GM23338 (cell line): ENCODE results near the gene TMEM114. TPM values are rescaled to one million over a fixed set of nuclear protein-coding genes. Genes with fewer than 3 reads are reported as not detected.

ENCODE experiments used
- ATAC-seq: fragments of 200-7000 bp; cut with Tn5 transposase; 3 replicates; pipeline ENCODE4 v1.9.1; 2020
- DNase-seq: peaks from one replicate; pipeline ENCODE4 v3.0.0-alpha.2; 2015; ENCODE audit warnings: low spot score
- H2AFZ ChIP-seq: fragments of 200-600 bp; sonication (generic); 2 replicates; pipeline ENCODE4 v1.8.0; 2016; ENCODE audit warnings: antibody characterized with exemption, mild to moderate bottlenecking, moderate library complexity
- H3F3A ChIP-seq: fragments of 200-600 bp; sonication (generic); replicated peaks from 2 replicates; pipeline ENCODE4 v1.8.0; 2017; ENCODE audit warnings: antibody characterized with exemption, mixed run types, low read depth
- H3K27ac ChIP-seq: fragments of 200-600 bp; sonication (generic); 2 replicates; pipeline ENCODE4 v1.6.1; 2016; ENCODE audit warnings: low read depth
- H3K27me3 ChIP-seq: fragments of 200-600 bp; sonication (generic); 2 replicates; pipeline ENCODE4 v1.8.0; 2016; ENCODE audit warnings: mild to moderate bottlenecking, mixed run types, moderate library complexity; ENCODE audit not compliant: insufficient read depth
- H3K36me3 ChIP-seq: fragments of 200-600 bp; sonication (generic); 2 replicates; pipeline ENCODE4 v1.8.0; 2016; ENCODE audit warnings: mild to moderate bottlenecking; ENCODE audit not compliant: insufficient read depth
- H3K4me1 ChIP-seq: fragments of 200-600 bp; sonication (generic); 2 replicates; pipeline ENCODE4 v1.8.0; 2016; ENCODE audit warnings: mild to moderate bottlenecking, moderate library complexity; ENCODE audit not compliant: insufficient read depth
- H3K4me2 ChIP-seq: fragments of 200-600 bp; sonication (generic); 2 replicates; pipeline ENCODE4 v1.7.1; 2017; ENCODE audit warnings: mixed run types
- H3K4me3 ChIP-seq: fragments of 200-600 bp; sonication (generic); 2 replicates; pipeline ENCODE4 v1.6.1; 2016; ENCODE audit warnings: mixed run types
- H3K79me2 ChIP-seq: fragments of 200-600 bp; sonication (generic); replicated peaks from 2 replicates; pipeline ENCODE4 v1.8.0; 2017; ENCODE audit warnings: mild to moderate bottlenecking; ENCODE audit not compliant: insufficient read depth
- H3K9me2 ChIP-seq: fragments of 200-600 bp; sonication (generic); 2 replicates; pipeline ENCODE4 v1.8.0; 2017; ENCODE audit not compliant: insufficient read depth
- H4K20me1 ChIP-seq: fragments of 200-600 bp; sonication (generic); replicated peaks from 2 replicates; pipeline ENCODE4 v1.8.0; 2017; ENCODE audit warnings: mild to moderate bottlenecking; ENCODE audit not compliant: insufficient read depth
- H3K27ac Mint-ChIP-seq: 2 replicates; pipeline ENCODE4 v1.8.0; 2020; ENCODE audit warnings: inconsistent platforms, mild to moderate bottlenecking, moderate library complexity, mixed read lengths
- H3K27me3 Mint-ChIP-seq: 3 replicates; pipeline ENCODE4 v1.8.0; 2022; ENCODE audit warnings: low read depth, mild to moderate bottlenecking, moderate library complexity, mixed read lengths, inconsistent platforms; ENCODE audit not compliant: insufficient read depth, poor library complexity
- H3K36me3 Mint-ChIP-seq: 3 replicates; pipeline ENCODE4 v1.8.0; 2021; ENCODE audit warnings: low read depth, mild to moderate bottlenecking, inconsistent platforms, moderate library complexity, mixed read lengths
- H3K4me1 Mint-ChIP-seq: 3 replicates; pipeline ENCODE4 v1.8.0; 2020; ENCODE audit warnings: mild to moderate bottlenecking, inconsistent platforms, mixed read lengths
- H3K4me3 Mint-ChIP-seq: 3 replicates; pipeline ENCODE4 v1.8.0; 2021; ENCODE audit warnings: moderate library complexity, mild to moderate bottlenecking, inconsistent platforms, mixed read lengths
- H3K9me3 Mint-ChIP-seq: 3 replicates; pipeline ENCODE4 v1.8.0; 2020; ENCODE audit warnings: moderate library complexity, mild to moderate bottlenecking, inconsistent platforms, mixed read lengths
- CREB1 ChIP-seq: fragments of 250-450 bp; sonication (Bioruptor Pico); IDR thresholded peaks from 2 replicates; pipeline ENCODE4 v1.5.0; 2020; ENCODE audit warnings: low read depth, mild to moderate bottlenecking, moderate library complexity
- ETS1 ChIP-seq: IDR thresholded peaks from 2 replicates; pipeline ENCODE4 v1.6.1; 2016; ENCODE audit warnings: antibody characterized with exemption
- EZH2 ChIP-seq: fragments of 200-600 bp; sonication (generic); IDR thresholded peaks from one replicate; pipeline ENCODE4 v1.8.0; 2017; ENCODE audit warnings: antibody characterized with exemption, mild to moderate bottlenecking, low read depth; ENCODE audit not compliant: unreplicated experiment
- JUNB ChIP-seq: IDR thresholded peaks from one replicate; pipeline ENCODE4 v1.6.1; 2016; ENCODE audit warnings: antibody characterized with exemption; ENCODE audit not compliant: unreplicated experiment
- POLR2AphosphoS5 ChIP-seq: IDR thresholded peaks from 2 replicates; pipeline ENCODE4 v1.6.1; 2016; ENCODE audit warnings: antibody characterized with exemption, low read depth
- REST ChIP-seq: IDR thresholded peaks from one replicate; pipeline ENCODE4 v1.6.1; 2018; ENCODE audit warnings: antibody characterized with exemption; ENCODE audit not compliant: unreplicated experiment
- STAT1 ChIP-seq: IDR thresholded peaks from one replicate; pipeline ENCODE4 v1.6.1; 2016; ENCODE audit warnings: antibody characterized with exemption; ENCODE audit not compliant: unreplicated experiment
- ZNF114 ChIP-seq: fragments of 250-450 bp; sonication (Bioruptor Pico); IDR thresholded peaks from 2 replicates; pipeline ENCODE4 v1.5.0; 2020; ENCODE audit warnings: mild to moderate bottlenecking, moderate library complexity
- ZNF462 ChIP-seq: fragments of 250-450 bp; sonication (Bioruptor Pico); IDR thresholded peaks from 2 replicates; pipeline ENCODE4 v1.5.0; 2020; ENCODE audit warnings: mild to moderate bottlenecking, moderate library complexity
- polyA plus RNA-seq: library from polyadenylated mRNA; unstranded; fragments of >200 nt; fragmentation: Nextera tagmentation; extraction: Ambion mirVana; gene quantifications from 2 replicates; pipeline ENCODE4 v1.2.1, GENCODE V29; 2016
- total RNA-seq: library from RNA; depleted of rRNA; stranded (reverse); fragments of >200 nt; shearing (Covaris generic); gene quantifications from 2 replicates; pipeline ENCODE4 v1.2.3, GENCODE V29; 2014

The TMEM114 gene
- total and polyA plus RNA-seq, 2 experiments from 2014 or later: 0.47 to 0.52 TPM

- Histone ChIP-seq H3K36me3 (no peaks in the 10 kb centered on the region), H3K27ac (no peak overlapping the region), H2AFZ (no peak overlapping the region), H3F3A (no peaks in the 10 kb centered on the region), H3K79me2 (no peaks in the 10 kb centered on the region), H3K4me3 (no peak overlapping the region), H3K4me2 (no peak overlapping the region), H3K27me3 (no peaks in the 10 kb centered on the region), H3K9me2 (no peaks in the 10 kb centered on the region), H4K20me1 (no peaks in the 10 kb centered on the region), H3K4me1 (no peaks in the 10 kb centered on the region)
- peaks cover 12% of the 10 kb centered on the region for H3K27me3 Mint-ChIP-seq
- DNase-seq (no peak), ATAC-seq (no peak)
- H3K4me3 Mint-ChIP-seq: no peak overlapping the region
- no peaks in the 10 kb centered on the region for H3K9me3 Mint-ChIP-seq
- TF ChIP-seq STAT1 (no peak), EZH2 (no peak)
- no peaks in the 10 kb centered on the region for H3K36me3 Mint-ChIP-seq
- H3K4me1 Mint-ChIP-seq: peaks cover 11% of the 10 kb centered on the region
- H3K27ac Mint-ChIP-seq: no peak overlapping the region
These were observed 38.7 kb downstream of the TMEM114 start for GRCh38 chr16:8551388-8552332.

DNA sequence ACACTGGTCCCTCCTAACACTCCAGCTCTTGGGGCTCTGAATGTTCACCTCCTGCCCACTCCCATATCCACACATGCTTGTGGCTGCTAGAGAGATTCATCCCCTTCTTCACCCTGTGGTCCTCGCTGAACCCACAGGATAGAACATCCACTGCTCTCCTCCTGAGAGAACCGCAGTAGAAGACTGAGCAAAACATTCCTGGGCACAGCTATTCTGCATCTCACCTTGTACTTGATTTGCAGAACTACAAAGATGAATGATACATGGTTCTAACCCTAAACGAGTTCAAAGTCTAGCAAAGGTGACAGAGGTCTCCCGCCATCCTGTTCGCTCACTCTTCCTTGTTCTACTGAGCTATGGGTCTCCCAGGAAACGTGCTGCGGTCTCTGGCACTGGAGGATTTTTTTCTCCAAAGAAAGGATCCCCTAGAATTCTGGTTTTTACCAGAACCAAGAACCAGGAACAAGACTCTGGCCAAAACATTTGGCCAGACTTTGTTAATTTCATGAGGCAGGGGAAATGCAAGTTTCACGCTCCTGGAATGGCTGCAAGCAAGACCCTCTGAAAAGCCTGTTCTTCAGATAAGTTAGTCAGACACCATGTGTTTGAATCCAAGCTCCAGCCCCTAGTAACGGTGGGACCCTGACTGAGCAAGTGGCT, 39.5 kb downstream of the TMEM114 start:
- Mint-ChIP-seq H3K27me3 (peaks cover 9% of the 10 kb centered on the region), H3K4me3 (no peak overlapping the region), H3K27ac (no peak overlapping the region), H3K4me1 (peaks cover 11% of the 10 kb centered on the region), H3K36me3 (no peaks in the 10 kb centered on the region), H3K9me3 (no peaks in the 10 kb centered on the region)
- Histone ChIP-seq H3K27me3 (no peaks in the 10 kb centered on the region), H3F3A (no peaks in the 10 kb centered on the region), H3K27ac (no peak overlapping the region), H4K20me1 (no peaks in the 10 kb centered on the region), H3K9me2 (no peaks in the 10 kb centered on the region), H3K4me3 (no peak overlapping the region), H3K4me1 (no peaks in the 10 kb centered on the region), H2AFZ (no peak overlapping the region), H3K4me2 (no peak overlapping the region), H3K79me2 (no peaks in the 10 kb centered on the region), H3K36me3 (no peaks in the 10 kb centered on the region)
- ATAC-seq: no peak
- DNase-seq: no peak
- TF ChIP-seq ETS1 (no peak), CREB1 (no peak), EZH2 (no peak), REST (no peak), ZNF114 (CRISPR knock-in tag) (no peak), POLR2AphosphoS5 (no peak), ZNF462 (no peak), STAT1 (no peak), JUNB (no peak)
